OCI-LY1 (cell line): Measurements from ENCODE around the gene OPRD1.
"Not testable (repeated sequence)": the region's sequence is repeated elsewhere in the genome, so short reads cannot be mapped to it uniquely, and the experiment has no call there.

Experiments used
- EZH2 ChIP-seq: fragments of 200-600 bp; sonication (generic), shearing (Covaris generic); IDR thresholded peaks from 2 replicates; pipeline ENCODE4 v1.8.0; 2017; ENCODE audit warnings: borderline replicate concordance, mixed run types, mild to moderate bottlenecking, antibody characterized with exemption, low read length, moderate library complexity, mixed read lengths
- TF ChIP-seq, protein P1 (sequence below): fragments of 200-600 bp; sonication (generic), shearing (Covaris generic); IDR thresholded peaks from 2 replicates; pipeline ENCODE4 v1.5.1; 2017; ENCODE audit warnings: mild to moderate bottlenecking, antibody characterized with exemption, low read length, moderate library complexity, mixed read lengths

DNA sequence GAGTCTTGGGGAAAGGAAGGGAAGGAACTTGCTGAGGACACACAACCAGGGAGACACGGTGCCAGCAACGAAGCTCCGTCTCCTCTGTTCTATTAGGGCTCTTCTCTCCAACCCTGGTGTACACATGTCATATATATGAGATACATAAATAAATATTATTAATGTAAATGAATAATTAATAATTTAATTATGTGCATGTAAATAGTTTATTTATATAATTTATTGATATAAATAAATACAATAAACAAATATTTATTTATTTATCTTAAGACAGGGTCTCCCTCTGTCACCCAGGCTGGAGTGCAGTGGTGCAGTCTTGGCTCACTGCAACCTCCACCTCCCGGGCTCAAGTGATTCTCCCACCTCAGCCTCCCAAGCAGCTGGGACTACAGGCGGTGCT is 17.4 kb upstream of the OPRD1 start:
- TF ChIP-seq, protein P1, sequence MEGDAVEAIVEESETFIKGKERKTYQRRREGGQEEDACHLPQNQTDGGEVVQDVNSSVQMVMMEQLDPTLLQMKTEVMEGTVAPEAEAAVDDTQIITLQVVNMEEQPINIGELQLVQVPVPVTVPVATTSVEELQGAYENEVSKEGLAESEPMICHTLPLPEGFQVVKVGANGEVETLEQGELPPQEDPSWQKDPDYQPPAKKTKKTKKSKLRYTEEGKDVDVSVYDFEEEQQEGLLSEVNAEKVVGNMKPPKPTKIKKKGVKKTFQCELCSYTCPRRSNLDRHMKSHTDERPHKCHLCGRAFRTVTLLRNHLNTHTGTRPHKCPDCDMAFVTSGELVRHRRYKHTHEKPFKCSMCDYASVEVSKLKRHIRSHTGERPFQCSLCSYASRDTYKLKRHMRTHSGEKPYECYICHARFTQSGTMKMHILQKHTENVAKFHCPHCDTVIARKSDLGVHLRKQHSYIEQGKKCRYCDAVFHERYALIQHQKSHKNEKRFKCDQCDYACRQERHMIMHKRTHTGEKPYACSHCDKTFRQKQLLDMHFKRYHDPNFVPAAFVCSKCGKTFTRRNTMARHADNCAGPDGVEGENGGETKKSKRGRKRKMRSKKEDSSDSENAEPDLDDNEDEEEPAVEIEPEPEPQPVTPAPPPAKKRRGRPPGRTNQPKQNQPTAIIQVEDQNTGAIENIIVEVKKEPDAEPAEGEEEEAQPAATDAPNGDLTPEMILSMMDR = not testable (repeated sequence)
- not testable (repeated sequence) for TF ChIP-seq EZH2
